CD14-positive monocyte (primary cell): ENCODE measurements around the gene SLC25A42. TPM values are rescaled to one million over a fixed set of nuclear protein-coding genes. Genes with fewer than 3 reads are reported as not detected.

Experiments
- DNase-seq, 3 donors: peaks; one replicate each; pipeline ENCODE4 v3.0.0-alpha.2; 2011 to 2022
- H2AFZ ChIP-seq: 2 replicates; pipeline ENCODE4 v1.6.0; 2012; ENCODE audit warnings: mild to moderate bottlenecking, low read depth, low read length, inconsistent platforms; ENCODE audit not compliant: insufficient read depth, poor library complexity, severe bottlenecking
- H3K27ac ChIP-seq, 2 donors: 1 replicate in 1 of 2; 2 replicates in 1 of 2; pipeline ENCODE4 v1.5.1; 2012 to 2013; ENCODE audit warnings: low read length in 2 of 2, control low read depth in 1 of 2, inconsistent platforms in 1 of 2, low read depth in 1 of 2, mild to moderate bottlenecking in 1 of 2
- H3K27me3 ChIP-seq, 2 donors: one replicate each; pipeline versions ENCODE4 v1.6.0 to v1.6.1; 2011 to 2013; ENCODE audit warnings: low read length in 2 of 2; ENCODE audit not compliant: control insufficient read depth in 2 of 2, insufficient read depth in 2 of 2
- H3K36me3 ChIP-seq, 2 donors: replicated peaks in 1 of 2; 1 replicate in 1 of 2; 2 replicates in 1 of 2; pipeline versions ENCODE4 v1.5.1 to v1.6.1; 2012 to 2013; ENCODE audit warnings: low read length in 2 of 2, control low read depth in 1 of 2, inconsistent platforms in 1 of 2, mild to moderate bottlenecking in 1 of 2; ENCODE audit not compliant: insufficient read depth in 2 of 2, control insufficient read depth in 1 of 2
- H3K4me1 ChIP-seq, 2 donors: 1 replicate in 1 of 2; 2 replicates in 1 of 2; pipeline versions ENCODE4 v1.5.1 to v1.6.1; 2012 to 2013; ENCODE audit warnings: low read length in 2 of 2, control low read depth in 1 of 2, inconsistent platforms in 1 of 2, mild to moderate bottlenecking in 1 of 2, moderate library complexity in 1 of 2; ENCODE audit not compliant: insufficient read depth in 2 of 2, control insufficient read depth in 1 of 2
- H3K4me2 ChIP-seq: replicated peaks from 2 replicates; pipeline ENCODE3; 2012; ENCODE audit warnings: low read length, moderate library complexity, mild to moderate bottlenecking; ENCODE audit not compliant: poor library complexity, severe bottlenecking; ENCODE audit errors: extremely low read depth
- H3K4me3 ChIP-seq, 3 experiments: fragments of 200-600 bp in 1 of 3; sonication (generic) in 1 of 3; replicated peaks in 1 of 3; 1 replicate in 2 of 3; 2 replicates in 1 of 3; pipeline ENCODE4 v1.5.1; 2011 to 2013; ENCODE audit warnings: low read length in 3 of 3, mild to moderate bottlenecking in 3 of 3, control low read depth in 2 of 3, low read depth in 2 of 3, inconsistent platforms in 1 of 3, moderate library complexity in 1 of 3
- H3K79me2 ChIP-seq: 2 replicates; pipeline ENCODE4 v1.6.0; 2012; ENCODE audit warnings: mild to moderate bottlenecking, control low read depth, inconsistent platforms, low read length, moderate library complexity; ENCODE audit not compliant: insufficient read depth
- H3K9ac ChIP-seq: 2 replicates; pipeline ENCODE4 v1.6.0; 2017; ENCODE audit warnings: low read length, mild to moderate bottlenecking; ENCODE audit not compliant: insufficient read depth, poor library complexity, severe bottlenecking
- H3K9me3 ChIP-seq, 2 donors: replicated peaks in 1 of 2; 1 replicate in 1 of 2; 2 replicates in 1 of 2; pipeline versions ENCODE4 v1.5.1 to v1.6.1; 2012 to 2013; ENCODE audit warnings: low read length in 2 of 2, control low read depth in 1 of 2; ENCODE audit not compliant: control insufficient read depth in 1 of 2, insufficient read depth in 1 of 2
- H4K20me1 ChIP-seq: 2 replicates; pipeline ENCODE4 v1.6.0; 2012; ENCODE audit warnings: mild to moderate bottlenecking, low read length, control low read depth, moderate library complexity; ENCODE audit not compliant: insufficient read depth
- H3K27ac Mint-ChIP-seq, 7 donors: one replicate each; pipeline ENCODE4 v1.8.0; 2020; ENCODE audit warnings: mild to moderate bottlenecking in 7 of 7, mixed read lengths in 7 of 7, moderate library complexity in 6 of 7, inconsistent platforms in 2 of 7
- H3K27me3 Mint-ChIP-seq, 3 donors: one replicate each; pipeline ENCODE4 v1.8.0; 2021 to 2022; ENCODE audit warnings: low read depth in 3 of 3, mild to moderate bottlenecking in 3 of 3, mixed read lengths in 3 of 3, moderate library complexity in 3 of 3, inconsistent platforms in 1 of 3
- H3K36me3 Mint-ChIP-seq, 2 donors: one replicate each; pipeline ENCODE4 v1.8.0; 2020; ENCODE audit warnings: mixed read lengths in 2 of 2, inconsistent platforms in 1 of 2, mild to moderate bottlenecking in 1 of 2
- H3K4me1 Mint-ChIP-seq: one replicate; pipeline ENCODE4 v1.8.0; 2020; ENCODE audit warnings: mild to moderate bottlenecking, mixed read lengths
- H3K4me3 Mint-ChIP-seq, 2 donors: one replicate each; pipeline ENCODE4 v1.8.0; 2020; ENCODE audit warnings: mild to moderate bottlenecking in 2 of 2, mixed read lengths in 2 of 2, moderate library complexity in 1 of 2
- H3K9me3 Mint-ChIP-seq, 7 donors: one replicate each; pipeline ENCODE4 v1.8.0; 2020 to 2022; ENCODE audit warnings: mixed read lengths in 7 of 7, mild to moderate bottlenecking in 6 of 7, moderate library complexity in 6 of 7, inconsistent platforms in 2 of 7
- WGBS: methylation state at CpG from one replicate; pipeline ENCODE4 v1.1.5; 2013; ENCODE audit warnings: missing lambda C conversion rate; ENCODE audit not compliant: insufficient coverage; 5-methylcytosine and 5-hydroxymethylcytosine counted together
- intact Hi-C, 2 donors: fragments of 100-400 bp; cut with micrococcal nuclease; formaldehyde crosslinking; loops; one replicate each; pipeline versions ENCODE4 v1.15.0 to v1.15.1; 2023
- polyA plus RNA-seq, 3 donors: library from polyadenylated mRNA; depleted of rRNA in 1 of 3; unstranded in 2 of 3; stranded (reverse) in 1 of 3; fragments of 300-500 nt in 2 of 3; fragments of >200 nt in 1 of 3; fragmentation: Illumina TruSeq in 2 of 3; gene quantifications; 1 replicate in 2 of 3; 2 replicates in 1 of 3; pipeline ENCODE4 v1.2.3, GENCODE V29; 2012 to 2021
- TF ChIP-seq, protein P1 (sequence below): fragments of 200-600 bp; IDR thresholded peaks from one replicate; pipeline ENCODE4 v1.8.0; 2022; ENCODE audit warnings: antibody characterized with exemption, mild to moderate bottlenecking

SLC25A42 gene
- polyA plus RNA-seq, 3 donors, result 0.68 to 3.1 (median 1.1) TPM

- peaks cover 37% of the 10 kb centered on the region for H3K4me1 Mint-ChIP-seq
- no peak for DNase-seq
- no peak overlapping the region for H3K4me3 ChIP-seq
- no peak overlapping the region for H2AFZ ChIP-seq
- no peak overlapping the region for H3K27ac Mint-ChIP-seq
- H3K4me1 ChIP-seq, result peaks cover 20 to 23% of the 10 kb centered on the region in 2 donors
- TF ChIP-seq, protein P1, sequence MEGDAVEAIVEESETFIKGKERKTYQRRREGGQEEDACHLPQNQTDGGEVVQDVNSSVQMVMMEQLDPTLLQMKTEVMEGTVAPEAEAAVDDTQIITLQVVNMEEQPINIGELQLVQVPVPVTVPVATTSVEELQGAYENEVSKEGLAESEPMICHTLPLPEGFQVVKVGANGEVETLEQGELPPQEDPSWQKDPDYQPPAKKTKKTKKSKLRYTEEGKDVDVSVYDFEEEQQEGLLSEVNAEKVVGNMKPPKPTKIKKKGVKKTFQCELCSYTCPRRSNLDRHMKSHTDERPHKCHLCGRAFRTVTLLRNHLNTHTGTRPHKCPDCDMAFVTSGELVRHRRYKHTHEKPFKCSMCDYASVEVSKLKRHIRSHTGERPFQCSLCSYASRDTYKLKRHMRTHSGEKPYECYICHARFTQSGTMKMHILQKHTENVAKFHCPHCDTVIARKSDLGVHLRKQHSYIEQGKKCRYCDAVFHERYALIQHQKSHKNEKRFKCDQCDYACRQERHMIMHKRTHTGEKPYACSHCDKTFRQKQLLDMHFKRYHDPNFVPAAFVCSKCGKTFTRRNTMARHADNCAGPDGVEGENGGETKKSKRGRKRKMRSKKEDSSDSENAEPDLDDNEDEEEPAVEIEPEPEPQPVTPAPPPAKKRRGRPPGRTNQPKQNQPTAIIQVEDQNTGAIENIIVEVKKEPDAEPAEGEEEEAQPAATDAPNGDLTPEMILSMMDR, result no peak
- H3K36me3 Mint-ChIP-seq, result peaks cover 0 to 1% of the 10 kb centered on the region in 2 donors
- H3K4me3 Mint-ChIP-seq, result no peak overlapping the region
- H3K36me3 ChIP-seq, result no peaks in the 10 kb centered on the region
- 100% methylated on average over 1 of the region's 1 CpG for WGBS
- no peaks in the 10 kb centered on the region for H3K27me3 ChIP-seq
- no peak overlapping the region for H3K9ac ChIP-seq
- H3K9me3 Mint-ChIP-seq, result no peaks in the 10 kb centered on the region
- H4K20me1 ChIP-seq, result no peaks in the 10 kb centered on the region
- H3K4me2 ChIP-seq, result no peak overlapping the region
- no peaks in the 10 kb centered on the region for H3K79me2 ChIP-seq
- intact Hi-C loops, result no loop called here
- H3K9me3 ChIP-seq, result no peaks in the 10 kb centered on the region
- peaks cover 0 to 4% (median 0%) of the 10 kb centered on the region in 3 donors for H3K27me3 Mint-ChIP-seq
- H3K27ac ChIP-seq, result no peak overlapping the region
Observed at GRCh38 chr19:19079571-19079970, 15.8 kb downstream of the SLC25A42 start.

- Mint-ChIP-seq H3K27me3 (peaks cover 0 to 4% (median 0%) of the 10 kb centered on the region in 3 donors), H3K36me3 (peaks cover 0 to 1% of the 10 kb centered on the region in 2 donors), H3K9me3 (no peaks in the 10 kb centered on the region), H3K4me3 (no peak overlapping the region), H3K27ac (peak overlapping the region in 1 of 7 donors; percentile 77), H3K4me1 (peaks cover 32% of the 10 kb centered on the region)
- H2AFZ ChIP-seq, result no peak overlapping the region
- intact Hi-C loops, result no loop called here
- H4K20me1 ChIP-seq, result no peaks in the 10 kb centered on the region
- no peaks in the 10 kb centered on the region for H3K79me2 ChIP-seq
- no peak overlapping the region for H3K9ac ChIP-seq
- whole genome bisulfite sequencing, result 86% methylated on average over 16 of the region's 16 CpGs
- peaks cover 18 to 21% of the 10 kb centered on the region in 2 donors for H3K4me1 ChIP-seq
- no peaks in the 10 kb centered on the region for H3K36me3 ChIP-seq
- no peaks in the 10 kb centered on the region for H3K9me3 ChIP-seq
- H3K27ac ChIP-seq, result no peak overlapping the region
- H3K4me3 ChIP-seq, result no peak overlapping the region
- no peak for DNase-seq
- TF ChIP-seq, protein P1, result no peak
- no peaks in the 10 kb centered on the region for H3K27me3 ChIP-seq
- H3K4me2 ChIP-seq, result no peak overlapping the region
Observed at GRCh38 chr19:19081642-19082151, 17.9 kb downstream of the SLC25A42 start.
